PFSK-1 (cell line): ENCODE measurements around the gene OAF.

ENCODE experiments used
- FOXP2 ChIP-seq: optimal IDR thresholded peaks from 2 replicates; pipeline ENCODE3; 2011; ENCODE audit warnings: borderline replicate concordance, control low read depth, inconsistent platforms; ENCODE audit not compliant: insufficient read depth; ENCODE audit errors: extremely low read length, extremely low read depth
- POLR2AphosphoS5 ChIP-seq: IDR thresholded peaks from 2 replicates; pipeline ENCODE4 v1.6.1; 2012; ENCODE audit warnings: low read depth, mild to moderate bottlenecking, control low read depth, low read length, moderate library complexity
- SIN3A ChIP-seq: IDR thresholded peaks from 2 replicates; pipeline ENCODE4 v1.6.1; 2012; ENCODE audit warnings: mild to moderate bottlenecking, low read length, moderate library complexity, borderline replicate concordance; ENCODE audit not compliant: insufficient read depth
- TAF1 ChIP-seq: IDR thresholded peaks from 2 replicates; pipeline ENCODE4 v1.6.1; 2012; ENCODE audit warnings: low read length, control low read depth, borderline replicate concordance; ENCODE audit not compliant: insufficient read depth
- TF ChIP-seq, protein P1 (sequence below), 2 experiments: IDR thresholded peaks; 2 replicates each; pipeline versions ENCODE4 v1.6.1 to v1.8.0; 2011 to 2012; ENCODE audit warnings: low read depth in 2 of 2, low read length in 2 of 2, control low read depth in 1 of 2, inconsistent platforms in 1 of 2, mild to moderate bottlenecking in 1 of 2, moderate library complexity in 1 of 2; ENCODE audit not compliant: insufficient read depth in 1 of 2

OAF gene

DNA sequence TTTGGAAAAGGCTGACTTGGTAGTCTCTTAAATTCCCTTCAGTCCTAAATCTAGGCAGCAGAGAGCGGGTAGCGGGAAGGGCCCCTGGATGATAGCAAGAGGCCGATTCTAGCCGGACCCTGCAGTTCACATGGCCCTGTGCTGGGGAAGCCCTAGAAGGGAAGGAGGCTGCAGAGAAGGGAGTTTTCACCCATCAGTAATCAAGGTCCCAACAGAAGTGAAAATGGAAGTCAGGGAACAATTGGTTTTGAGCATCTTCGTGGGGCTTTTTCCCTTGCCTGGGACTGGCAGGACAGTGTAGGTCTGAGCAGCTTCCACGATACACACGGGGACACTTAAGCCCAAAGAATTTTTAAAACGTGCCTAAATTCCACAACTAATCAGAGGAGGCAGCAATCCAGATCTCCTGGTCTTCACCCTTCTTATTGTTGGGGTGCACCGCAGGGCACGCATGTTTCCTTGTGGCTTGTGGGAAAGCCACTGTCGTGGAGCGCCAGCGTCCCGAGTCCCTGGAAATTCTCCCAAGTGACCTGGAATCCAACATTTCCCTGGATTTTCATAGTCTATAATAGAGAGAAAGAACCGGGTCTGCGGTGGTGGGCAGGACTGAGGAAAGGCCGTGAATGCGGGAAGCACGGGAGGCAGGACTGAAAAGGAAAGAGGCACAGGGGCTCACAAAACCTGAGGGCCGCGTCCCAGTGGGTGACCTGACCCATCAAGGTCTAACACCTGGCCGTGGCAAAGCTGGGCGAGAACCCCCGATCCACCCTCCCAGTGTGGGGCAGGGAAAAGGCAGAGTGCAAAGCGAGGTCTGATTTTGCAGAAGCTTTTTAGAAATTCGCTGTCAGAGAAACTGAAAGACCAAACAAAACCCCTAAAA lies 846 bp upstream of the OAF start:
- no peak for TF ChIP-seq SIN3A
- no peak for TF ChIP-seq POLR2AphosphoS5
- no peak for TF ChIP-seq FOXP2
- TF ChIP-seq, protein P1, sequence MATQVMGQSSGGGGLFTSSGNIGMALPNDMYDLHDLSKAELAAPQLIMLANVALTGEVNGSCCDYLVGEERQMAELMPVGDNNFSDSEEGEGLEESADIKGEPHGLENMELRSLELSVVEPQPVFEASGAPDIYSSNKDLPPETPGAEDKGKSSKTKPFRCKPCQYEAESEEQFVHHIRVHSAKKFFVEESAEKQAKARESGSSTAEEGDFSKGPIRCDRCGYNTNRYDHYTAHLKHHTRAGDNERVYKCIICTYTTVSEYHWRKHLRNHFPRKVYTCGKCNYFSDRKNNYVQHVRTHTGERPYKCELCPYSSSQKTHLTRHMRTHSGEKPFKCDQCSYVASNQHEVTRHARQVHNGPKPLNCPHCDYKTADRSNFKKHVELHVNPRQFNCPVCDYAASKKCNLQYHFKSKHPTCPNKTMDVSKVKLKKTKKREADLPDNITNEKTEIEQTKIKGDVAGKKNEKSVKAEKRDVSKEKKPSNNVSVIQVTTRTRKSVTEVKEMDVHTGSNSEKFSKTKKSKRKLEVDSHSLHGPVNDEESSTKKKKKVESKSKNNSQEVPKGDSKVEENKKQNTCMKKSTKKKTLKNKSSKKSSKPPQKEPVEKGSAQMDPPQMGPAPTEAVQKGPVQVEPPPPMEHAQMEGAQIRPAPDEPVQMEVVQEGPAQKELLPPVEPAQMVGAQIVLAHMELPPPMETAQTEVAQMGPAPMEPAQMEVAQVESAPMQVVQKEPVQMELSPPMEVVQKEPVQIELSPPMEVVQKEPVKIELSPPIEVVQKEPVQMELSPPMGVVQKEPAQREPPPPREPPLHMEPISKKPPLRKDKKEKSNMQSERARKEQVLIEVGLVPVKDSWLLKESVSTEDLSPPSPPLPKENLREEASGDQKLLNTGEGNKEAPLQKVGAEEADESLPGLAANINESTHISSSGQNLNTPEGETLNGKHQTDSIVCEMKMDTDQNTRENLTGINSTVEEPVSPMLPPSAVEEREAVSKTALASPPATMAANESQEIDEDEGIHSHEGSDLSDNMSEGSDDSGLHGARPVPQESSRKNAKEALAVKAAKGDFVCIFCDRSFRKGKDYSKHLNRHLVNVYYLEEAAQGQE (IDR thresholded peaks at IDR 0.05; ENCODE audit: insufficient read depth in 1 of 2, low read depth in 2 of 2, low read length in 2 of 2), result no peak
- no peak for TF ChIP-seq TAF1

DNA sequence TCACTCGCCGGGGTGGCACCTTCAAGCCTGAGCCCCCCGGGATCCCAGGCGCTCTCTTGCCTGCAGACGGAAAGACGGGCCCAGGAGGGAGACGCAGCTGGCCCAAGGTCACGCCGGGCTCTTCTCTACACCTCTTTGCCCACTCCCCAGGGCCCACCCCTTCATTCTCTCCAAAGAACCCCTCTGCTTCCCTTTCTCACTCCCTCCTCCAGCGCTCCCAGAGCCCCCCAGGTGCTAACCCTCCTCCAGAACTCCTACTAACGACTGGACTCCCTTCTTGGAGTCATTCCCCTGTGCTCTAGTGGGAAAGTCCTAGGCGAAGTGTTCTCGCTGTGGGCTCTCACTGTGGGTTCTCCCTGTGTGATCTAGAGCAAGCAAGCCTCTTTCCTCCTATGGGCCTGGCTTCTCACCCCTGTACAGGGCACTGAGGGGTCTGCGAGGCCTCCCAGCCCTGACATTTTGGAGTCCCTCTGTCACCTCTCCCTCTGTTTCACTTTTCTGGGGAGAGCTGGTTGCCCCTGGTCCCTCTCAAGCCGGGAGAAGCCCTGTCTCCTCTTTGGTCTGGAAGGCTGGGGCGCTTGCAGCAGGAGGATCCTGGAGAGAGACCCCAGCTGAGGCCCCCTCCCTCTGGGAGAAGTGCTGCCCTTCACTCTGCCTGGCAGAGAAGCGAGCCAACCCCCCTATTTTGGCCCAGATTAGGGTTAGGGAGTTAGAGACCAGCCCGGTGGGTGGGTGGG lies 858 bp downstream of the OAF start:
- TF ChIP-seq FOXP2 (no peak), TAF1 (no peak), SIN3A (no peak), POLR2AphosphoS5 (no peak)
- TF ChIP-seq, protein P1 (IDR thresholded peaks at IDR 0.05; ENCODE audit: insufficient read depth in 1 of 2, low read depth in 2 of 2, low read length in 2 of 2), result no peak

DNA sequence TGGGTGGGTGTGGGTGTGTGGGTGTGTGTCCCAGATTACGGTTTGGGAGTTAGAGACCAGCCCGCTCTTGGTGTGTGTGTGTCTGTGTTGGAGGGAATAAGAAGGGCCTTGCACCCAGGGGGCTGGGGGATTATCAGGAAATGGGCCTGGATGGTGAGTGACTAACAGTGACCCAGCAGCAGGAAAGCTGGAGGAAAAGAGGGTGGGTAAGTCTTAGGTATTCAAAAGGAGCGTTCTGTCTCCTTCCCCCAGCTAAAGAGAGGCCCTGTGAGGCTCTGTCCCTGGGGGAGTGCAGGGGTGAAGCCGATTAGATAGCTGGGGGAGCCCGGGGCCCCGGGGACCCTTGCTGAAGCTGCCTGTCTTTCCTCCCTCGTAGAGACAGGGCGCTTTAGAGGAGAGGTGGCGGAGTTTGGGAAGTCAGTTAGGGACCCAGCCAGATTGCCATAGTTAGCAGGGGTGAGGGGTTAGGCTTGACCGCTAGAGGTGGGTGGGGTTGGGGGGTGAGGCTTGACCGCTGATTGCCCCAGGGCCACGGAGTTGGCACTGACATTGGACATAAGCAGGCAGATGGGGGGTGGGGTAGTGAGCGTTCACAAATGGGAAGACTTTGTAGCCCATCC lies 1.5 kb downstream of the OAF start:
- no peak for TF ChIP-seq TAF1
- no peak for TF ChIP-seq POLR2AphosphoS5
- TF ChIP-seq SIN3A, result no peak
- TF ChIP-seq, protein P1 (IDR thresholded peaks at IDR 0.05; ENCODE audit: insufficient read depth in 1 of 2, low read depth in 2 of 2, low read length in 2 of 2), result no peak
- no peak for TF ChIP-seq FOXP2

DNA sequence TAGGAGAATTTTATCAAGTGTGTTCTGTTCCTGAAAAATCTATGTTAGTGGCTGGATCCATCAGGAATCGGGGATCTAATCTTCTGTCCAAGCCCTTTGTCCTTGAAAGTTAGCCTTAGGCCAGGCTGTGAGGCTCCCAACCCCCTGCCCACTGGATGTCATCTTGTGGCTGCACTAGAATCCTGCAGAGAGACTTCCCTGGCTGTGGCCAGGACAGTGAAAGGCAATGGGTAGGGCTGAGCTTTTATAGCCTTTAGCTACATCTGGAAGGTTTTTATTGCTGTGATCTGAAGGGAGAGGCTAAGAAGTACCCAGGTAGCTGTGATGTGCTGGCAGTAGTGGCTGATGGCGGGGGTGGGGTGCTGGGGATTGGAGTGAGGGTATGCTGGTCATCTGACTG lies 2.1 kb downstream of the OAF start:
- TF ChIP-seq SIN3A (no peak), POLR2AphosphoS5 (no peak), TAF1 (no peak), FOXP2 (no peak)
- TF ChIP-seq, protein P1 (IDR thresholded peaks at IDR 0.05; ENCODE audit: insufficient read depth in 1 of 2, low read depth in 2 of 2, low read length in 2 of 2), result no peak
